SU-DHL-6 (cell line): ENCODE data around the gene ECSIT.

Experiments
- H2AFZ ChIP-seq: fragments of 200-600 bp; sonication (generic); 2 replicates; pipeline ENCODE4 v1.6.1; 2014; ENCODE audit warnings: low read depth, mild to moderate bottlenecking, moderate library complexity, mixed read lengths, antibody characterized with exemption, low read length; ENCODE audit not compliant: severe bottlenecking
- H3F3A ChIP-seq: fragments of 200-600 bp; shearing (Covaris generic); 2 replicates; pipeline ENCODE4 v1.6.0; 2016; ENCODE audit warnings: antibody characterized with exemption, mild to moderate bottlenecking; ENCODE audit not compliant: insufficient read depth
- H3K27ac ChIP-seq: fragments of 200-600 bp; sonication (generic); 2 replicates; pipeline ENCODE4 v1.5.1; 2016; ENCODE audit warnings: low read depth, mild to moderate bottlenecking, low read length, moderate library complexity, mixed read lengths
- H3K27me3 ChIP-seq: fragments of 200-600 bp; sonication (generic), shearing (Covaris generic); 2 replicates; pipeline ENCODE4 v1.6.0; 2014; ENCODE audit warnings: mild to moderate bottlenecking, low read length
- H3K36me3 ChIP-seq: fragments of 200-600 bp; sonication (generic); 2 replicates; pipeline ENCODE4 v1.6.1; 2014; ENCODE audit warnings: mild to moderate bottlenecking, low read length, mixed read lengths
- H3K4me2 ChIP-seq: fragments of 300-600, 200-600 bp; shearing (Covaris generic), sonication (generic); 2 replicates; pipeline ENCODE4 v1.6.0; 2014; ENCODE audit warnings: low read length, low read depth, mild to moderate bottlenecking; ENCODE audit not compliant: poor library complexity, severe bottlenecking
- H3K4me3 ChIP-seq: fragments of 200-600 bp; sonication (generic); 2 replicates; pipeline ENCODE4 v1.5.1; 2014; ENCODE audit warnings: antibody characterized with exemption, low read length, mild to moderate bottlenecking, mixed read lengths; ENCODE audit not compliant: insufficient read depth, poor library complexity, severe bottlenecking
- H3K79me2 ChIP-seq: fragments of 200-600 bp; sonication (generic); 2 replicates; pipeline ENCODE4 v1.6.1; 2014; ENCODE audit warnings: mild to moderate bottlenecking, low read length, moderate library complexity; ENCODE audit not compliant: insufficient read depth
- H3K9ac ChIP-seq: fragments of 200-600 bp; sonication (generic); 2 replicates; pipeline ENCODE4 v1.7.0; 2014; ENCODE audit warnings: mild to moderate bottlenecking, low read length
- H3K9me2 ChIP-seq: fragments of 200-600 bp; sonication (generic); replicated peaks from 2 replicates; pipeline ENCODE4 v1.6.1; 2014; ENCODE audit warnings: low read length; ENCODE audit not compliant: insufficient read depth
- H3K9me3 ChIP-seq: fragments of 200-600 bp; sonication (generic); 2 replicates; pipeline ENCODE4 v1.6.1; 2014; ENCODE audit warnings: low read length, mixed read lengths; ENCODE audit not compliant: insufficient read depth
- H4K20me1 ChIP-seq: fragments of 200-600 bp; sonication (generic); 2 replicates; pipeline ENCODE4 v1.6.1; 2014; ENCODE audit warnings: low read depth, mild to moderate bottlenecking, antibody characterized with exemption, low read length, moderate library complexity, mixed read lengths
- CTCF ChIP-seq: fragments of 200-600 bp; sonication (generic); IDR thresholded peaks from one replicate; pipeline ENCODE4 v1.5.1; 2017; ENCODE audit warnings: antibody characterized with exemption, mild to moderate bottlenecking, low read length, moderate library complexity; ENCODE audit not compliant: insufficient read depth, poor library complexity, severe bottlenecking
- EZH2phosphoT487 ChIP-seq: fragments of 200-600 bp; sonication (generic), shearing (Covaris generic); conservative IDR thresholded peaks from 2 replicates; pipeline ENCODE4 v1.6.1; 2018; ENCODE audit warnings: mild to moderate bottlenecking, antibody characterized with exemption, low read length, moderate library complexity, mixed read lengths

The ECSIT gene

GRCh38 chr19:11528551-11529341 lies at the start of gene ECSIT:
Gene ECSIT (minus strand): TSS chr19:11529134. CDS start chr19:11519170, 9,964 bp downstream.
- Histone ChIP-seq H3K9ac (peak within 1 kb of the TSS; percentile 68), H3K4me2 (peak within 1 kb of the TSS; percentile 68), H4K20me1 (no peaks in the 10 kb centered on the region), H3K4me3 (peak within 1 kb of the TSS; percentile 88), H3K9me2 (no peaks in the 10 kb centered on the region), H3K27ac (peak within 1 kb of the TSS; percentile 33; the same call in 1 of the 2 replicates), H3K9me3 (no peaks in the 10 kb centered on the region), H2AFZ (peak within 1 kb of the TSS; percentile 84), H3K27me3 (no peaks in the 10 kb centered on the region), H3K36me3 (no peaks in the 10 kb centered on the region), H3F3A (no peaks in the 10 kb centered on the region), H3K79me2 (peaks cover 21% of the 10 kb centered on the region)
- no peak for TF ChIP-seq CTCF

- H3K27ac ChIP-seq, result no peak within 1 kb of the TSS
These were observed 48.7 kb upstream of the ECSIT start, which contains the start of gene ACP5 for GRCh38 chr19:11577451-11578257. Gene ACP5 (minus strand): TSS chr19:11577645. CDS start chr19:11577317, 328 bp downstream.

GRCh38 chr19:11576227-11576626 lies 47.3 kb upstream of the ECSIT start:
- Histone ChIP-seq H3K4me2 (no peak overlapping the region), H3K27ac (no peak overlapping the region), H3F3A (0 out of 2 replicates have a peak, but pooled peaks cover 7% of the 10 kb centered on the region), H3K9me3 (no peaks in the 10 kb centered on the region), H2AFZ (no peak overlapping the region), H3K79me2 (no peaks in the 10 kb centered on the region), H3K9me2 (no peaks in the 10 kb centered on the region), H3K4me3 (no peak overlapping the region), H4K20me1 (no peaks in the 10 kb centered on the region), H3K9ac (no peak overlapping the region), H3K27me3 (no peaks in the 10 kb centered on the region), H3K36me3 (no peaks in the 10 kb centered on the region)
- no peak for TF ChIP-seq EZH2phosphoT487
- no peak for TF ChIP-seq CTCF

More at GRCh38 chr19:11577451-11578257, 48.7 kb upstream of the ECSIT start, which contains the start of gene ACP5:
- TF ChIP-seq CTCF (no peak), EZH2phosphoT487 (no peak)
- H4K20me1 ChIP-seq, result no peaks in the 10 kb centered on the region
- peaks cover 17% of the 10 kb centered on the region for H3F3A ChIP-seq
- H2AFZ ChIP-seq, result no peak within 1 kb of the TSS
- no peaks in the 10 kb centered on the region for H3K36me3 ChIP-seq
- H3K27me3 ChIP-seq, result no peaks in the 10 kb centered on the region
- H3K4me2 ChIP-seq, result no peak within 1 kb of the TSS
- H3K9me3 ChIP-seq, result no peaks in the 10 kb centered on the region
- no peak within 1 kb of the TSS for H3K9ac ChIP-seq
- H3K4me3 ChIP-seq, result no peak within 1 kb of the TSS
- H3K79me2 ChIP-seq, result no peaks in the 10 kb centered on the region
- no peaks in the 10 kb centered on the region for H3K9me2 ChIP-seq
